Adrenal gland (tissue), 12 donors: ENCODE data around the gene MRRF. TPM values are rescaled to one million over a fixed set of nuclear protein-coding genes. Genes with fewer than 3 reads are reported as not detected.
A peak's percentile ranks its signal among the peaks of the same experiment; 100 is the strongest.
"Not testable (repeated sequence)": the region's sequence is repeated elsewhere in the genome, so short reads cannot be mapped to it uniquely, and the experiment has no call there.

Source experiments
- DNase-seq, 7 donors: peaks; one replicate each; pipeline ENCODE4 v3.0.0-alpha.2; 2019 to 2020
- H3K27ac ChIP-seq, 5 donors: fragments of 200-600 bp; sonication (generic) in 4 of 5; 1 replicate in 3 of 5; 2 replicates in 2 of 5; pipeline versions ENCODE4 v1.5.1 to v1.8.0; 2016 to 2020; ENCODE audit warnings: mild to moderate bottlenecking in 1 of 5
- H3K27me3 ChIP-seq: fragments of 200-600 bp; 2 replicates; pipeline ENCODE4 v1.8.0; 2021
- H3K36me3 ChIP-seq, 2 donors: fragments of 200-600 bp; replicated peaks in 1 of 2; 1 replicate in 1 of 2; 2 replicates in 1 of 2; pipeline versions ENCODE4 v1.5.1 to v1.8.0; 2018 to 2022
- H3K4me1 ChIP-seq, 2 donors: fragments of 200-600 bp; replicated peaks in 1 of 2; 1 replicate in 1 of 2; 2 replicates in 1 of 2; pipeline versions ENCODE4 v1.5.1 to v1.8.0; 2018 to 2021
- H3K4me3 ChIP-seq, 4 donors: fragments of 200-600 bp; sonication (generic) in 3 of 4; one replicate each; pipeline ENCODE4 v1.5.1; 2016 to 2018
- H3K9me3 ChIP-seq, 3 donors: fragments of 200-600 bp; sonication (generic) in 1 of 3; replicated peaks in 1 of 3; 1 replicate in 2 of 3; 2 replicates in 1 of 3; pipeline versions ENCODE4 v1.5.1 to v1.8.0; 2016 to 2021
- POLR2A ChIP-seq, 2 donors: fragments of 450-650 bp; IDR thresholded peaks; one replicate each; pipeline ENCODE4 v1.6.1; 2017; ENCODE audit warnings: antibody characterized with exemption in 2 of 2, mild to moderate bottlenecking in 2 of 2, moderate library complexity in 1 of 2
- WGBS, 4 donors: extraction: QIAGEN DNeasy Blood & Tissue Kit in 2 of 4; methylation state at CpG; one replicate each; pipeline versions ENCODE4 v1.1.5 to v1.1.7; 2013 to 2017; 5-methylcytosine and 5-hydroxymethylcytosine counted together
- intact Hi-C, 2 donors: fragments of 100-400 bp; cut with DNase I; formaldehyde crosslinking; loops; one replicate each; pipeline versions ENCODE4 v1.14.1 to v1.15.0; 2022 to 2023
- polyA plus RNA-seq, 3 donors: library from polyadenylated mRNA; stranded (reverse); fragments of 200-250 nt in 2 of 3; fragments of 350-450 nt in 1 of 3; fragmentation: Illumina TruSeq in 1 of 3; extraction: RNeasy Lipid Tissue Mini Kit (QIAGEN cat#74804) in 1 of 3; gene quantifications; one replicate each; pipeline ENCODE4 v1.2.3, GENCODE V29; 2013 to 2014
- total RNA-seq, 9 donors: library from RNA; depleted of rRNA in 4 of 9; stranded (reverse); fragments of >200 nt in 4 of 9; fragments of 120-200 nt in 1 of 9; fragmentation: NEBNext Ultra II Directional in 1 of 9; extraction: Animal tissue kit (Norgen Biotek cat#: 25700) in 1 of 9; gene quantifications; one replicate each; pipeline versions ENCODE4 v1.1.0 to v1.2.4, GENCODE V29; 2013 to 2023
- TF ChIP-seq, protein P1 (sequence below), 6 experiments: fragments of 450-650 bp in 4 of 6; fragments of 200-600 bp in 2 of 6; sonication (generic) in 1 of 6; IDR thresholded peaks; 1 replicate in 5 of 6; 2 replicates in 1 of 6; pipeline versions ENCODE4 v1.5.1 to v1.8.0; 2016 to 2021; ENCODE audit warnings: antibody characterized with exemption in 6 of 6, mild to moderate bottlenecking in 2 of 6, moderate library complexity in 1 of 6
- donor health status: healthy with polysubstance abuse.
- donor health status: Bipolar disorder and iron deficiency.
- donor health status: DM: yes; HTN: yes; CAD: no.
- donor health status: DM: no; HTN: no; CAD: no.
- donor health status: DM: no; HTN: no; CAD: no.
- donor health status: DM: yes; HTN: yes; CAD: no.

MRRF gene
- total and polyA plus RNA-seq, 12 donors, result 24.9 to 66.3 (median 35.5) TPM

DNA sequence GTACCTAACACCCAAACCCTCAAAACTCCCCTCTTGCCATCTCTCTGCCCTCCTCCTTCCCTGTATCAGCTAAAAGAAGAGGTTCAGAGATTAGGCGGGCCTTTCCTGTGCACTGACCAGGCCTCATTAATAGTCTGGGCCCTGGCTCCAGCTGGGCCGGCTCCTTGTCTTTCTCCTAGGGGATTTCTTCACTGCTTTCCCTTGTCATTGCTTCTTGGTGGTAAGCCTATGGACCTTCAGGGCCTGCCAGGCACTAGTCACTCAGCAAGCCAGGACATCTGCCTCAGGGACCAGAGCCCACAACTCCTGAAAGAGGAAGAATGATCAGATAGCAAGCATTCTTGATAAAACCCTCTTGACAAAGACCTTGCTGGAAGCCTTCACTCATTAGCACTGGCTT is 50.9 kb downstream of the MRRF start:
- Histone ChIP-seq H3K27ac (no peak overlapping the region), H3K36me3 (peaks cover 0 to 26% of the 10 kb centered on the region in 2 donors), H3K4me1 (no peaks in the 10 kb centered on the region), H3K27me3 (no peaks in the 10 kb centered on the region), H3K9me3 (no peaks in the 10 kb centered on the region), H3K4me3 (no peak overlapping the region)
- no peak for DNase-seq
- 87 to 93% (median 90%) methylated on average over 2 of the region's 2 CpGs for WGBS, 4 donors
- intact Hi-C loops, result no loop called here
- TF ChIP-seq POLR2A (IDR thresholded peaks at IDR 0.05), result no peak
- TF ChIP-seq, protein P1, sequence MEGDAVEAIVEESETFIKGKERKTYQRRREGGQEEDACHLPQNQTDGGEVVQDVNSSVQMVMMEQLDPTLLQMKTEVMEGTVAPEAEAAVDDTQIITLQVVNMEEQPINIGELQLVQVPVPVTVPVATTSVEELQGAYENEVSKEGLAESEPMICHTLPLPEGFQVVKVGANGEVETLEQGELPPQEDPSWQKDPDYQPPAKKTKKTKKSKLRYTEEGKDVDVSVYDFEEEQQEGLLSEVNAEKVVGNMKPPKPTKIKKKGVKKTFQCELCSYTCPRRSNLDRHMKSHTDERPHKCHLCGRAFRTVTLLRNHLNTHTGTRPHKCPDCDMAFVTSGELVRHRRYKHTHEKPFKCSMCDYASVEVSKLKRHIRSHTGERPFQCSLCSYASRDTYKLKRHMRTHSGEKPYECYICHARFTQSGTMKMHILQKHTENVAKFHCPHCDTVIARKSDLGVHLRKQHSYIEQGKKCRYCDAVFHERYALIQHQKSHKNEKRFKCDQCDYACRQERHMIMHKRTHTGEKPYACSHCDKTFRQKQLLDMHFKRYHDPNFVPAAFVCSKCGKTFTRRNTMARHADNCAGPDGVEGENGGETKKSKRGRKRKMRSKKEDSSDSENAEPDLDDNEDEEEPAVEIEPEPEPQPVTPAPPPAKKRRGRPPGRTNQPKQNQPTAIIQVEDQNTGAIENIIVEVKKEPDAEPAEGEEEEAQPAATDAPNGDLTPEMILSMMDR (IDR thresholded peaks at IDR 0.05), result no peak

DNA sequence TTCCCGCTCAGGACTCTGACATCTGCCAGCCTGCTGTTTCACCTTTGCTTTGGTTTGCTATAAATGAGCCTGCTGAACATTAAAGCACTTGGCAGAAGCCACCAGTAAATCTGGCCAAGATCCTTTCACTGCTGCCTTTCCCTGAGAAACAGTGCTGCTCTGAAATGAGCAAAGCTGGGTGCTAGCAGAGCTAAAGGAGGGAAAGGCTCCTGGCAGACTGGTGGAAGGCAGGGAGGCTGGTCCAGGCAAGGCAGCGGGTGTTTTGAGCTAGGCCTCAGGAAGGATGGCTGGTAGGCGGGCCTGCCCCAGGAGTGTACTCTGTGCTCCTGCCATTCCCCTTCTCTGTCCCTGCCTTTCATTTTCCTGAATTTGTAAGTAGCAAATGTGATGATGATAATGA is 53.6 kb downstream of the MRRF start:
- intact Hi-C loops, result no loop called here
- no peaks in the 10 kb centered on the region for H3K4me1 ChIP-seq
- H3K4me3 ChIP-seq, result no peak overlapping the region

DNA sequence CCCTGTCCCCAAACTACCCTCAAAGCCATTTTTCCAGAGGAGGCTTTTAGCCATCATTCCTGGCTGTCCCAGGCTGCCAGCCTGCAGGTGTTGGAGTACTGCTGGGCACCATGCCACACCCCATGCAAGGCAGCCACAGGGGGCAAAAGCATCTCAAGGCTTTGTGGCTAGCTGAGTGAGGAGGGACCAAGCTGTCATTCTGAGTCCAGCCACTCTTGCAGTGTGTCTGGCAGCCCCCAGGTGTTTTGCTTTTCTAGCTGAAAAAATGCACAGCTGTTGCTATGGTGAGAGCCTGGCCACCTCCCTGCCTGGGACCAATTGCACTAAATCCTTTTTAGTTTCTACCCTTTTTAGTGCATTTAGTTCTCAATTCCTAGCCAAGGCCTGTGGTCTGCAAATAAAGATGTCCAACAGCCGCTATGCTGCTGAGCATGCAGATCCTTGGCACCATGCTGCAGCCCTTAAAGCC is 55.8 kb downstream of the MRRF start:
- WGBS, 4 donors, result 53 to 86% (median 81%) methylated on average over 1 of the region's 1 CpG
- intact Hi-C loops, result no loop called here
- TF ChIP-seq POLR2A (IDR thresholded peaks at IDR 0.05), result no peak
- TF ChIP-seq, protein P1 (IDR thresholded peaks at IDR 0.05), result no peak
- no peak for DNase-seq
- H3K9me3 ChIP-seq, result no peaks in the 10 kb centered on the region
- H3K4me1 ChIP-seq, result no peaks in the 10 kb centered on the region
- H3K27ac ChIP-seq, result no peak overlapping the region
- no peaks in the 10 kb centered on the region for H3K27me3 ChIP-seq
- no peak overlapping the region for H3K4me3 ChIP-seq
- H3K36me3 ChIP-seq, result peaks cover 0 to 21% of the 10 kb centered on the region in 2 donors

More for the DNA sequence above, 53.6 kb downstream of the MRRF start:
- TF ChIP-seq, protein P1 (IDR thresholded peaks at IDR 0.05), result no peak
- TF ChIP-seq POLR2A (IDR thresholded peaks at IDR 0.05), result no peak
- no peak for DNase-seq
- no peaks in the 10 kb centered on the region for H3K27me3 ChIP-seq
- H3K9me3 ChIP-seq, result no peaks in the 10 kb centered on the region
- WGBS, 4 donors, result 83 to 100% (median 88%) methylated on average over 1 to 3 of the region's 3 CpGs
- H3K36me3 ChIP-seq, result peaks cover 0 to 28% of the 10 kb centered on the region in 2 donors
- H3K27ac ChIP-seq, result no peak overlapping the region

DNA sequence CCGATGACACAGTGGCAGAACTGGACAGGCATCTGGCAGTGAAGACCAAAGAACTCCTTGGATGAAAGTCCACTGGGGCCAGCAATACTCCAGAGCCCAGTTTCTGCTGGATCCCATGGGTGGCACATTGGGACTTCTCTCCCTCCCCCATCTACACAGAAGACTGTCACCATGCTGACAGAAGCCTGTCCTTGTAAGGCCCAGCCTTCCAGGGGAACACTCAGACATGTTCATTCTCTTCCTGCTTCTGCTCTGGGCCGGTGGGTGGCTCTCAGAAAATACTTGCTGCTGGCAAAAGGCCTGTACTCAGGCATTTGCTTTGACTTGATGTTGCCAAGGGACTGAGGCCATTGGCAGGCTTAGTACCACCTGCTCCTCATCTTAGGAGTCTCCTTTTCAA is 57.9 kb downstream of the MRRF start:
- Histone ChIP-seq H3K4me1 (no peaks in the 10 kb centered on the region), H3K9me3 (no peaks in the 10 kb centered on the region), H3K36me3 (peaks cover 0 to 21% of the 10 kb centered on the region in 2 donors), H3K27me3 (no peaks in the 10 kb centered on the region), H3K4me3 (no peak overlapping the region), H3K27ac (no peak overlapping the region)
- DNase-seq, result no peak
- 80 to 91% (median 88%) methylated on average over 2 of the region's 2 CpGs for WGBS, 4 donors
- TF ChIP-seq, protein P1 (IDR thresholded peaks at IDR 0.05), result no peak
- intact Hi-C loops, result no loop called here

DNA sequence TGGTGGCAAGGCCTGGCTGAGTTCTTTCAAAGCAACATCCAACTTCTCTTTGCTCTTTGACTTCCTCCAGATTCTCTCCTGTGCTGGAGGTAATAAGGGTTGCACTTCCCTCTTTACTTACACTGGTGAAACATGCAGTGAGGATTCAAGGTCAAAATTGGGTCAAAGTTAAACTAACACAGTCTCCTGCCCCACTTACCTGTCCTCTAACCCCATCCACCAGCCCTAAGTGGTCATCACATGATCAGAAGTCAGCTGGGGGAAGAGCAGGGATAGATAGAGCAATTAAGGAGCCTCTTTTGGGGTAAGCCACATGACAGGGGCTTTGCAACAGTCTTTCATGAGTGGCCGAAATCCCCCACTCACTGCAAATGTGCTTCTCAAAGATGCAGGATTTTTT is 60.0 kb downstream of the MRRF start:
- H3K27me3 ChIP-seq, H3K4me1 ChIP-seq, DNase-seq, intact Hi-C loops, H3K4me3 ChIP-seq, H3K9me3 ChIP-seq: not testable (repeated sequence)
- peak overlapping the region in 1 of 5 donors; percentile 25 for H3K27ac ChIP-seq
- WGBS, 4 donors, result 56 to 75% (median 66%) methylated on average over 1 of the region's 1 CpG
- peaks cover 0 to 21% of the 10 kb centered on the region in 2 donors for H3K36me3 ChIP-seq
